ENCODE results near the gene SENP8.

GRCh38 chr15:72174551-72175165 is 56.5 kb downstream of the SENP8 start:
- TF ChIP-seq POLR2AphosphoS5 (IDR thresholded peaks at IDR 0.05) (no peak), POLR2A (IDR thresholded peaks at IDR 0.05) (no peak), CTCF (IDR thresholded peaks at IDR 0.05 in 8 of 11, conservative IDR thresholded peaks at IDR 0.05 in 3 of 11) (no peak)
